ENCODE data around the gene MOCS1.

DNA sequence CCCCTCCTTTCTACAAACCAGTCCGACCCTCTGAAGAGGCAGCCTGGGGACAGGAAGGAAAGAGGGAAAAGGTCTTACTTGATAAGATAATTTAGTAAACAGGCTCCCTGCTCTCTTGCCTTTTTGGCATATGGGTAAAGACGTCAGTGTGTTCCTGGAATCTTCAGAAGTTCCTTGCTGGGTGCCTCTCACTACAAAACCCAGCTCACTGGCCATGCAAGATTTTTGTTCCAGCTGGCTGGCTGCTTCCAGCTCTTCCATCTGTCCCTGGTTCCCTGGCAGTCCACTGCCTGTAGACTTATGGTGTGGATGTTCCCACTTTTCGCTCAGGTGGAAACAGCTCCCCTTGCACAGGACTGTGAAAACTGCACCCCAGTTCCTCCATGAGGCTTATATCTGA lies 57.4 kb downstream of the MOCS1 start:
- TF ChIP-seq, protein P1, sequence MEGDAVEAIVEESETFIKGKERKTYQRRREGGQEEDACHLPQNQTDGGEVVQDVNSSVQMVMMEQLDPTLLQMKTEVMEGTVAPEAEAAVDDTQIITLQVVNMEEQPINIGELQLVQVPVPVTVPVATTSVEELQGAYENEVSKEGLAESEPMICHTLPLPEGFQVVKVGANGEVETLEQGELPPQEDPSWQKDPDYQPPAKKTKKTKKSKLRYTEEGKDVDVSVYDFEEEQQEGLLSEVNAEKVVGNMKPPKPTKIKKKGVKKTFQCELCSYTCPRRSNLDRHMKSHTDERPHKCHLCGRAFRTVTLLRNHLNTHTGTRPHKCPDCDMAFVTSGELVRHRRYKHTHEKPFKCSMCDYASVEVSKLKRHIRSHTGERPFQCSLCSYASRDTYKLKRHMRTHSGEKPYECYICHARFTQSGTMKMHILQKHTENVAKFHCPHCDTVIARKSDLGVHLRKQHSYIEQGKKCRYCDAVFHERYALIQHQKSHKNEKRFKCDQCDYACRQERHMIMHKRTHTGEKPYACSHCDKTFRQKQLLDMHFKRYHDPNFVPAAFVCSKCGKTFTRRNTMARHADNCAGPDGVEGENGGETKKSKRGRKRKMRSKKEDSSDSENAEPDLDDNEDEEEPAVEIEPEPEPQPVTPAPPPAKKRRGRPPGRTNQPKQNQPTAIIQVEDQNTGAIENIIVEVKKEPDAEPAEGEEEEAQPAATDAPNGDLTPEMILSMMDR (IDR thresholded peaks at IDR 0.05; ENCODE audit: borderline replicate concordance, extremely low read depth, low read length, poor library complexity, severe bottlenecking): no peak
- TF ChIP-seq EZH2 (IDR thresholded peaks at IDR 0.05; ENCODE audit: borderline replicate concordance, low read depth, low read length, severe bottlenecking): no peak

All from DND-41 (cell line).